Eye (tissue), 1 donor: ENCODE data around the gene FOSL2.

Source experiments
- DNase-seq: peaks from one replicate; pipeline ENCODE4 v3.0.0-alpha.2; 2015

Gene FOSL2

GRCh38 chr2:28375742-28376631 is 16.7 kb upstream of the FOSL2 start:
- DNase-seq: no peak

DNA sequence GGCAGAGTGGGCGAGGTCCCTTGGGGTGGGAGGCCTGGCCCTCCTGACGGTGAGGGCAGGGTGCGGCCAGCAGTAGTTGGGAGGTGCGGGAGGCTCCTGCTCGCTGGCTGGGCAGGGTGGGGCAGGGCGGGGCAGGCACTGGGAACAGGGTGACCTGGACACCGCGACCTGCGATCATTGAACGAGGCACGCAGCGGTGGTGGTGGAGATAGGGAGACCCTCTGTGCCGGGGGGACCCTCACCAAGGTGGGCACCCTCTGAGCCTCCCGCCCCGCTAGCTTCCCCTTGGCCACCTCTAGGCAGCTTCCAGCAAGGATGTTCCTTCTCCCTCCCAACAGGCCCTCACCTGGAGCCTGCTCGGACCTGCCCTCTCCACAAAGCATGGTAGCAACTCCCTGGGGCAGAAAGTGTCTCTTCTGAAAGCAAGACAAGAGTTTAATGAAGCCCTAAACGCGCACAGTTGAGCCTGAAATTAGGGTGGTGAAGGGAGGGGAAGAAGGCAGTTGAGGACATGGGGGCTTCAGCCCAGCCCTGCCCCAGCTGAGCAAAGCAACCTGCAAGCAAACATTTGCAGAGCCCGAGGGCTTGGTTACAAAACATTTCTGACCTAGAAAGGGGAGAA is 15.4 kb upstream of the FOSL2 start:
- DNase-seq: no peak

GRCh38 chr2:28377984-28378678 is 14.5 kb upstream of the FOSL2 start:
- DNase-seq: peak; percentile 29

DNA sequence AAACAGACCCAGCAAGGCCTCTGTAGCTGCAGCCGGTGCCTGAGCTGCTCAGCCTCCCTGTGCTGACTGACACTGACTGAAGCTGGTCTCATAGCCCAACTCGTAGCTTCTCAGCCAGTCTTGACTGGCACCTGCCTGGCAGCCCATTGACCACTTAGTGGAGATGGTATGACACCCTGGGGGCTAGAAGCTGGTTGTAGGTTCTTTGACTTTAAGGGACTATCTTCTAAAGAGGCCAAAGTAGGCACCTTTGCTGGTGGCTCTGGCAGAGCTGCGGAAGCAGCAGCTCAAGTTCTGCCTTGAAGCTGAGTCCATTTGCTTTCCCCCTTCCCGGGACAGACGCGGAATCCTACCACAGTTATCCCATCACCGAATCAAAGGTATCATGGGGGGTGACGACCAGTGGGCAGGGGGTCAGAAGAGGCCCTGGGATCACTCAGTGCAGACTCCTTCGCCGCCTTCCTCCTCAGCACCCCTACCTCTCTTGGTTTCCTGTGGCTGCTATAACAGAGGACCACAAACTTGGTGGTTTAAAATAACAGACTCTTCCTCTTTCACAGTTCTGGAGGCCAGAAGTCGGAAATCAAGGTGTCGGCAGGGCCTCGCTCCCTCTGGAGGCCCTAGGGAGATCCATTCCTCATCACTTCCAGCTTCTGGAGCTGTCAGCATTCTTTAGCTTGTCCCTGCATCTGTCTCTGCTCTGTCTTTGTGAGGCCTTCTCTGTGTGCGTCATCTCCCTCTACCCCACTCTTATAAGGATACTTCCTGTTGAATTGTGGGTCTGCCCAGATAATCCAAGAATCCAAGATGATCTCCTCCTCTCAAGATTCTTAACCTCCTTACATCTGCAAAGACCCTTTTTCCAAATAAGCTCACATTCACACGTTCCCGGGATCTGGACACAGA is 13.7 kb upstream of the FOSL2 start:
- DNase-seq: no peak

DNA sequence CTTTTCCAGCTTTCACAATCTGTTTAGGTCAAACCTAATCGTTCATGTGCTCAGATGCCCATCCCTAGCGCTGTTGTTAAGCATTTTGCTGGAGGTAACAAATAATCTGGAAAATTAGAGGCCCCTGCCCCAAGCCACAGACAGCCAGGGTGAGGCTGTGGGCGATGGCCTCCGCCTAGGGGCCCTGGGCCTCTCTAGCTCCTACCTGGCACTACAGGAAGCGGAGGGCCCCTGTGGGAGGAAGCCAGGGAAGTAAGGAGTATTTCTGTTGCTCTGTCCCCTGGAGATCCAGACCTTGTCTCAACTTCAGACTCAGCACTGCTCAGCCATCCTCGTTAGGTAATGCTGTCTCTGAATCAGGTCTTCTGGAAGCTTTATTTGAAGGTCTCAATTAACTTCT is 12.4 kb upstream of the FOSL2 start:
- no peak for DNase-seq

- DNase-seq: no peak
These were observed 11.2 kb upstream of the FOSL2 start for GRCh38 chr2:28381225-28382180.

DNA sequence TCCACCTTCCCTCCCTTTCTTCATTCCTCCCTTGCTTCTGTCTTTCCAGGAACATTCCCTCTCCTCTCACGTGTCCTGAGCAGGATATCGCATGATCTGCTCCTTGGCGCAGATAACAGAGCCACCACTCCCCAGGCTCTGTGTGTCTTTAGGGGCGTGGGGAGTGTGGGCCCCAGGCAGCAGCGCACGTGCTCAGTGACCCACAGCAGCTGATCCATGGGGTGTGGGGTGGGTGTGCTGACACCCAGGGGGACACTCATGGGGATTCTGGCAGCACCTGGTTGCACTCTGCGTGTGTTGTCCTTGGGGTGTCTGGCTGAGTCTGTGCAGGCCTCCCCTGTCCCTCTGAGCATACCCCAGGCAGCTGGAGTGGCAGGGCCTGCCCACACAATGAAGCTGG is 9.9 kb upstream of the FOSL2 start:
- no peak for DNase-seq

DNA sequence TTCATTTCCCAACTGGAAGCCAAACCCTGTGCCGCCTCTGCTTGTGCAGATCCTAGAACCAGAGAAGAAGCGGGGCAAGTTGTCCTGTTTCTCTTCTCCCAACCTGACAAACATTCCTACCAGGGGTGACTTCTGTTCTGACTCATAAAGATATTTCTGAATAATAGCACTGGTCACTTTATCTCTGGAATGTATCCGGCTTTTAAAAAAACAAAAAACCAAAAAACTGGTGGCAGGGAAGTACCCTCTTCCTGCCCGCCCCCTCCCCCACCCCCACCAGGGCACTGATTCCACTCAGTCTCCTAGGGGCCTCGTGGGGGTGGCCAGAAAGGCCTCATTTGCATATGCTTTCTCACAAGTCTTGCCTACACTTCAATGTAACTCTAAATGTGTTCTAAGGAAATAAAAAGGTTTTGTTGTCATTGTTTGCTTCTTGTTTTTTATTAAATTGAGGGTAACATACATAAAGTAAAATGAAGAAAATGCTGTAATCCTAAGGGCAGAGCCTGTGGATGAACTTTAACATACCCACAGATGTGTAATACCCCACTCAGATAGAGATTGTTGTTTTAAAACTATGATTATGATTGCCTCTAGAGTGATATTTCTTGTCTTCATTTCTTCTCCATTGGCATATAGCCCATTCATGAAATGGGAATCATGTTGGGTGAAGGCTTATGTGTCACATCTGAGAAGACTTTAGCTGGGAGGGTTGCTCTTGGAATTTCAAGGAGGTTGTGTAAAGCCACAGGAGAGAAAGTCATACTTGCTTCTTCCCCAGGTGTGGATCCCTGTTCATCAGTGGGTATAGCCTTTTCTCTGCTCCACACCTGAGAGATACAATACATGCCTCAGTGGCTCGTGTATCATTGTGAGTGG is 5.3 kb upstream of the FOSL2 start:
- no peak for DNase-seq

DNA sequence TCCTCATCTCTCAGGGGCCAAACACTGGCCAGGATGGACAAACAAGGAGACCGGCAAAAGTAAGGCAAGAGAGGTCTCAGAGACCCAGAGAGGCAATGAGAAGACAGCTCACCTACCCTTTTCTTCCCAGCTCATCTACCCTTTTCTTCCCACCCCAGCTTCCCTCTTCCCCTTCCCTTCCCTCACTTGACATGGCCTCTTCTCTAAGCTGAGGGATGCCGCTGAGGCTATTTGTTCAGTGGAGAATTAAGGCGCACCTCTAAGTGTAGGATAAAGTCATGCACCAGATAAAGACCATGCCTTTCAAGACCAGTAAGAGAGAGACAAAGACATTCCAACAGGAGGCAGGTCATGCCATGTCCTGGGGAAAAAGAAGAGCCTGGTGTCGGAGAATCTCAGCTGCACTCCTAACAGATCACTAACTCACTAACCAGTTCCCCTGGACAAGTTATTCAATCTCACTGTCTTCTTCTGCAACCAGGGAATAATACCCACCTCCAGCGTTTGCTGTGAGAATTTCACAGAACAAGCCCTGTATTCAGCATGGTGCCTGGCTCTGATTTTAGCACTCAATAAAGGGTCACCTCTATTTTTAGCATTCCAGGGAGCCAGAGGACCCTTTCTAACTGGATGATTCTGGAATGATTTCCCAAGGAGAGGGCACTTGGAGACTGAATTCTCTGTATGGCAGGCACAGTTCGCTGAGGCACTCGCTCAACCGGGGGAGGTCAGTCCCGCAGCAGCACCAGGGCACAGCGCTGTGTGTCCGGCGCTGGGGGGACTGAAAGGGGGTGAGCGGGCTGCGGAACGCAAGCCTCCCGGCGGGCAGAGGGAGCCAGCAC is 3.0 kb upstream of the FOSL2 start:
- no peak for DNase-seq

- peak; percentile 88 for DNase-seq
These were observed 2.4 kb upstream of the FOSL2 start for GRCh38 chr2:28390241-28390745.

DNA sequence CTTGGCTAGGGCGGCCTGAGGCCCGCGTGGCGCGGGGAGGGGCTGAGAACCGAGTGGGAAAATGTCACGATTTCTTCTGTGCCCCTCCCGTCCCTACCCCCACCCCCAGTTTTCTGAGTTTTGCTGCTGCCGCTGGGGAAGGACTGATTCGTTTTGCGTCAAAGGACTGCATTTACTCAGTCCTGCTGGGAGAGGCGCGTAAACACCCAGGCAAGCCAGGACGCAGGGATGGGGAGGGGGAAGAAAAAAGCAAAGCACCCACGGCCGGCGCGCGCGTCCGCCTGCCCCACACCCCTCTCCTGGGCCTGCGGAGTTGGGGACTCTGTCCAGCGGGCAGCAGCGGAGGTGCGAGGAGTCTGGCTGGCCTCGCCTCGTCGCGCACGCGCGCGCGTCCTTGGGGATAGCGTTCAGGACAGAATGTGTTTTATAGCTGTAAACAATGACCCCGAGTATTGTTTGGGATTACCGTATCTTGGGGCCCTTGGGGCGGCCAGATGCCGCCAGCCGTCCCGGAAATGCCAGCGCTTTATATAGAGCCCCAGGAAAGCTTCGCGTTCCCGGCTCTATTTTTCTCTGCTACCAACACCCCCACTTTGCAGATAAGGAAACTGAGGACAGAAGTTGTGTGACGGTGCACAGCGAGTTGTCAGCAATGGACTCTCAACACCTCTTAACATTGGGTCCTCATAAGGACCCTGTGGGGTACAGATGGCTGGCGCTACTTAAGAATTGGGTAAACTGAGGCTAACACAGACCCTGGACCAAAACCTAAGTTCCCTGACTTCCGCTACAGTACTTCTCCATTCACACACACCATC is 1.7 kb upstream of the FOSL2 start:
- peak; percentile 85 for DNase-seq

GRCh38 chr2:28391564-28392296 is 928 bp upstream of the FOSL2 start:
- peak; percentile 79 for DNase-seq

DNA sequence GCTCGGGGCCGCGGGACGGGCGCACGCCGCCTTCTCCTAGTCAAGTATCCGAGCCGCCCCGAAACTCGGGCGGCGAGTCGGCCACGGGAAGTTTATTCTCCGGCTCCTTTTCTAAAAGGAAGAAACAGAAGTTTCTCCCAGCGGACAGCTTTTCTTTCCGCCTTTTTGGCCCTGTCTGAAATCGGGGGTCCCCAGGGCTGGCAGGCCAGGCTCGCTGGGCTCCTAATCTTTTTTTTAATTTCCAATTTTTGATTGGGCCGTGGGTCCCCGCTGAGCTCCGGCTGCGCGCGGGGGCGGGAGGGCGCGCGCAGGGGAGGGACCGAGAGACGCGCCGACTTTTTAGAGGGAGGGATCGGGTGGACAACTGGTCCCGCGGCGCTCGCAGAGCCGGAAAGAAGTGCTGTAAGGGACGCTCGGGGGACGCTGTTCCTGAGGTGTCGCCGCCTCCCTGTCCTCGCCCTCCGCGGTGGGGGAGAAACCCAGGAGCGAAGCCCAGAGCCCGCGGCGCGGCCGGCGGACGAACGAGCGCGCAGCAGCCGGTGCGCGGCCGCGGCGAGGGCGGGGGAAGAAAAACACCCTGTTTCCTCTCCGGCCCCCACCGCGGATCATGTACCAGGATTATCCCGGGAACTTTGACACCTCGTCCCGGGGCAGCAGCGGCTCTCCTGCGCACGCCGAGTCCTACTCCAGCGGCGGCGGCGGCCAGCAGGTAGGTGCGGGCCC is 617 bp downstream of the FOSL2 start:
- DNase-seq: peak; percentile 78

DNA sequence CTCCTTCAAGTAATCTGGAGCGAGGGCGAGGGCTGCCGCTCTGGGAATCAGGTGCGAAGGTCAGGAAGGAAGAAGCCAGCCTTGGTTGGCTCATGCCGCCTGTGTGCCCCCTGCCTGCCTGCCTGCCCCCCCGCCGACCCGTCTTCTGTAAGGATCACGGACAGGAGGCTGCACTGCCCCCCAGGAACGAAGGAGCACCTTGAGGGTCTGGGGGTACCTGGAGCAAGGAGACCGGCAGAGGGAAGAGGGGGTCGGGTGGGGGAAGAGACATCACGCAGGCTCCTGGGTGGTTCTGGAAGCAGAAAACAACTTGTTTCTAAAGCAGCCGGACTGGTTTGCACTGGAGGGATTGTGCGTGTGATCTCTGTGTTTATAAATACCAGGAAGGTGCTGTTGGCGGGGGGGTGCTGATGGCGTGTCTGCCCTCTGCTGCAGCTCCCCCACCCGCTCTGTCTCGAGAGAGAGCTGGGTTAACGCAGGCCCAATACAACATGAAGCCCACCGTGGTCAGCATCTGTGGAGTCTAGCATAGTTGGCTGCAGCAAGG is 1.7 kb downstream of the FOSL2 start:
- DNase-seq: peak; percentile 37

GRCh38 chr2:28394997-28395333 is 2.3 kb downstream of the FOSL2 start:
- no peak for DNase-seq

DNA sequence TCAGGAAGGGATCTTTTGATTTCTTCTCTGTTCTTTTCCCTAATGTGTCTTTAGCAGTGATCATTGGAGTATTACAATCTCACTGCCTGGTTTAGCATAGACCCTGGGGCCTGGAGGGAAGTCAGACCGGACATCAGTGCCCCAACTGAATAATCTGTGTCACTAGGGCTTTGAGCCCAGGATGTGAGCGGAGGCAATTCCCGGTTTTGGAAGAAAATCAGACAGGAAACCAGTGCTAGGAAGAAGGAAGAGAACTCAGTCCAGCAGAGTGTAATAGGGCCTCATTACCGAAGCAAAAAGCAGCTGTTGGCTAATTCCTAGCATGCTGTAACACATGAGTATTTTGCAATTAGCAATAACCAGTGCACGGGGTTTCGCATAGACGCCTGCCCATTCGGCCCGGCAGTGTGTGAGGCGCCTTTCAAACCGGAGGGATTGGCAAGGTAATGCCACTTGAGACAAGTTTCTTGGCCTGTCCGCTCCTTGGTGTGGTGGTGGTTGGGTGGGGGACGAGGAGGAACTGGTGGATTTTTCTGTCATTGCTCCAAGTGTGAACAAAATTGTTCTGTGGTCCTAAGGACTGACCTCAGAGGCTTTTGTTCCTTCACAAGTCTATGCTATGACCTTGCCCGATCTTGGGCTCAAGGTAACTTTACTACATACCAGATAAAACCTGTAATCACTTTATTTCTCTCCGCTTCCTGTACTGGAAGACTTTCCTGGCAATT is 2.8 kb downstream of the FOSL2 start:
- DNase-seq: peak; percentile 54
